HG02970 (cell line): ENCODE data around the gene DEFB121.
"Not testable (repeated sequence)": the region's sequence is repeated elsewhere in the genome, so short reads cannot be mapped to it uniquely, and the experiment has no call there.

ENCODE experiments used
- ATAC-seq: cut with Tn5 transposase; IDR thresholded peaks from one replicate; pipeline ENCODE4 v1.9.1; 2021; ENCODE audit warnings: mild to moderate bottlenecking, moderate library complexity, moderate number of reproducible peaks; ENCODE audit not compliant: unreplicated experiment, low FRiP score

DEFB121 gene

DNA sequence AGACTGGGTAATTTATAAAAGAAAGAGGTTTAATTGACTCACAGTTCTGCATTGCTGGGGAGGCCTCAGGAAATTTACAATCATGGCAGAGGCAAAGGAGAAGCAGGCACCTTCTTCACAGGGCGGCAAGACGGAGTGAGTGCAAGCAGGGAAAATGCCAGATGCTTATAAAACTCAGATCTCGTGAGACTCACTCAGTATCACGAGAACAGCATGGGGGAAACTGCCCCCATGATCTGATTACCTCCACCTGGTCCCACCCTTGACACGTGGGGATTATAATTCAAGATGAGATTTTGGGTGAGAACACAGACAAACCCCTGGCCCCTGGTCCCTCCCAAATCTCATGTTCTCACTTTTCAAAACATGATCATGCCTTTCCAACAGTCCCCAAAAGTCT lies 41.7 kb downstream of the DEFB121 start:
- ATAC-seq = not testable (repeated sequence)

DNA sequence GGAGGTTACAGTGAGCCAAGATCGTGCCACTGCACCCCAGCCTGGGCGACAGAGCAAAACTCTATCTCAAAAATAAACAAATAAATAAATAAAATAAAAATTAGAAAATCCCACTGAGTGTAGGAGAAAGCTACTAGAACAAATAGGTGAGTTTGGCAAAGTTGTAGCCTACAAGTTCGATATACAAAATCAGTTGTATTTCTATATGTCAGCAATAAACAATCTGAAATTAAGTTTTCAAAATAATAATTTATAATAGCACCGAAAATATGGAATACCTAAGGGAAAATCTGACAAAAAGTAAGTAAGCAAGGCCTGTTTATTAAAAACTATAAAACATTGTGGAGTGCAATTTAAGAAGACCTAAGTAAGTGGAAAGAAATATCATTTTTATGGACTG lies 42.7 kb downstream of the DEFB121 start:
- ATAC-seq = no peak

DNA sequence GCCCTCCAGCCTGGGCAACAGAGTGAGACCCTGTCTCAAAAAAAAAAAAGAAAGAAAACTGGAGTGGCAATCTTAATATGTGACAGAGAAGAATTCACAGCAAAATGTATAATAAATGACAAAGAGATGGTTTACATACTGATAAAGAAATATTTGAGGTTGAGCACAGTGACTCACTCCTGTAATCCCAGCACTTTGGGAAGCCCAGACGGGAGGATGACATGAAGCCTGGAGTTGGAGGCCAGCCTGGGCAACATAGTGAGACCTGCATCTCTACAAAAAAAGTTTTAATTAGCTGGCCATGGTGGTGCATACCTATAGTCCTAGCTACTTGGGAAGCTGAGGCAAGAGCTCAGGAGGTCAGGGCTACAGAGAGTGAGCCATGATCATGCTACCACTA lies 50.0 kb downstream of the DEFB121 start:
- no peak for ATAC-seq
